Measurements from ENCODE around the gene COPS4. TPM values are rescaled to one million over a fixed set of nuclear protein-coding genes. Genes with fewer than 3 reads are reported as not detected.
A peak's percentile ranks its signal among the peaks of the same experiment; 100 is the strongest.
"Not testable (repeated sequence)": the region's sequence is repeated elsewhere in the genome, so short reads cannot be mapped to it uniquely, and the experiment has no call there.

The COPS4 gene
- total and polyA plus RNA-seq, 11 donors, result 13.0 to 67.2 (median 54.5) TPM

DNA sequence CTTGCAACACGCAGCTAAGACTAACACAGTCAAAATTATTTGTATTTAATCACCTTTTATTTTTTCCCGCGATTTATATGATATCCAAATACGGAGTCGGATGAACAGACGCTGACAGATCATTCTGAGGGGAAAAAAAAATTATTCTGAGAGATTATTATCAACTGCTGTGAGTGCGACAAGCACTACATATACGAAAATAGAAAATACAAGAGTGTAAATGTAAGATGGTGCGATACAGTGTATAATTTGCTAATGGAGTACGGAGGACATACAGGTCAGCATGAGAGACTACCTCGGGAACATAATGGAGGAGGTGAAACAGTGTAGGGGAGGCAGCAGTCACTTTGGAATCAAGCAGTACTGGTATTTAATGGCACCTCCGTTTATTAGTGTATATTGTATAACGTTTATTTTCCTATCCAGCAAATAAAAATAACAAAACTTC lies 21.5 kb upstream of the COPS4 start:
- WGBS, 4 donors, result 5 to 6% (median 5%) methylated on average over 13 of the region's 13 CpGs
- no peaks in the 10 kb centered on the region for H3K27me3 ChIP-seq
- H3K4me1 ChIP-seq, result peaks cover 0 to 39% (median 21%) of the 10 kb centered on the region in 12 donors
- H3K27ac ChIP-seq, result peak overlapping the region; percentile 62 to 95 (median 78)
- no peaks in the 10 kb centered on the region for H3K9me3 ChIP-seq
- ATAC-seq (peak in 2 of 4 donors; percentile 27), DNase-seq (no peak)
- intact Hi-C loops (cut with DNase I), result loop anchor here in 9 of 10 donors (1.0 to 10.0 kb wide), 10 partner anchors 21 to 641 kb away; partner anchors contain the start of genes THAP9 (in 6 of the 9), COPS4 (in 5 of the 9), ENOPH1 (in 1 of the 9) and HNRNPD (in 1 of the 9)
- no peaks in the 10 kb centered on the region for H3K36me3 ChIP-seq
- peak overlapping the region; percentile 26 to 94 (median 71) for H3K4me3 ChIP-seq
- TF ChIP-seq, protein P1, sequence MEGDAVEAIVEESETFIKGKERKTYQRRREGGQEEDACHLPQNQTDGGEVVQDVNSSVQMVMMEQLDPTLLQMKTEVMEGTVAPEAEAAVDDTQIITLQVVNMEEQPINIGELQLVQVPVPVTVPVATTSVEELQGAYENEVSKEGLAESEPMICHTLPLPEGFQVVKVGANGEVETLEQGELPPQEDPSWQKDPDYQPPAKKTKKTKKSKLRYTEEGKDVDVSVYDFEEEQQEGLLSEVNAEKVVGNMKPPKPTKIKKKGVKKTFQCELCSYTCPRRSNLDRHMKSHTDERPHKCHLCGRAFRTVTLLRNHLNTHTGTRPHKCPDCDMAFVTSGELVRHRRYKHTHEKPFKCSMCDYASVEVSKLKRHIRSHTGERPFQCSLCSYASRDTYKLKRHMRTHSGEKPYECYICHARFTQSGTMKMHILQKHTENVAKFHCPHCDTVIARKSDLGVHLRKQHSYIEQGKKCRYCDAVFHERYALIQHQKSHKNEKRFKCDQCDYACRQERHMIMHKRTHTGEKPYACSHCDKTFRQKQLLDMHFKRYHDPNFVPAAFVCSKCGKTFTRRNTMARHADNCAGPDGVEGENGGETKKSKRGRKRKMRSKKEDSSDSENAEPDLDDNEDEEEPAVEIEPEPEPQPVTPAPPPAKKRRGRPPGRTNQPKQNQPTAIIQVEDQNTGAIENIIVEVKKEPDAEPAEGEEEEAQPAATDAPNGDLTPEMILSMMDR (IDR thresholded peaks at IDR 0.05), result no peak
- TF ChIP-seq POLR2A (IDR thresholded peaks at IDR 0.05), result no peak

DNA sequence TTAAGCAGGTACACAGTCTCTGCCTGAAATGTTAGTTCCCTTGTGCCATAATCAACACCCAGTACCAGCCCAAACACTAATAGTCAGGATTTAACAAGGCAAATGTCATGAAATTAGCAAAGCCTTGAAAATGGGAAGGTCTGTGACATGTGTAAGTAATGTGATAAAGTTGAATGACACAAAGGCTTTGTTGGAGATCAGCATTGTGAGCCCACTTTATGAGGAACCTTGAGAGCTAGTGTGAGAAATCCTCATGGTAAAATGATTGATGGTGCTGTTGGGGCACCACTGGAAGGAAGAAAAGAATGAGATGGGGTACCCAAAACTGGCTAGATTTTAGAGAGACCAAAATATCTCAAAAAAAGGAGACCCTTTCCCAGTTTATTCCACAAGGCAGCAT lies 21.1 kb upstream of the COPS4 start:
- TF ChIP-seq POLR2A (IDR thresholded peaks at IDR 0.05), result no peak
- TF ChIP-seq, protein P1 (IDR thresholded peaks at IDR 0.05), result no peak
- intact Hi-C loops (cut with DNase I), result loop anchor here in 9 of 10 donors (1.0 to 10.0 kb wide), 10 partner anchors 20 to 642 kb away; partner anchors contain the start of genes THAP9 (in 6 of the 9), COPS4 (in 5 of the 9), ENOPH1 (in 1 of the 9) and HNRNPD (in 1 of the 9)
- Histone ChIP-seq H3K27ac (peak overlapping the region in 11 of 12 donors; percentile 62 to 95 (median 79)), H3K36me3 (no peaks in the 10 kb centered on the region), H3K4me1 (peaks cover 0 to 36% (median 18%) of the 10 kb centered on the region in 12 donors), H3K9me3 (no peaks in the 10 kb centered on the region), H3K27me3 (no peaks in the 10 kb centered on the region), H3K4me3 (peak overlapping the region in 9 of 12 donors; percentile 40 to 94 (median 72))
- ATAC-seq, result no peak
- no peak for DNase-seq

DNA sequence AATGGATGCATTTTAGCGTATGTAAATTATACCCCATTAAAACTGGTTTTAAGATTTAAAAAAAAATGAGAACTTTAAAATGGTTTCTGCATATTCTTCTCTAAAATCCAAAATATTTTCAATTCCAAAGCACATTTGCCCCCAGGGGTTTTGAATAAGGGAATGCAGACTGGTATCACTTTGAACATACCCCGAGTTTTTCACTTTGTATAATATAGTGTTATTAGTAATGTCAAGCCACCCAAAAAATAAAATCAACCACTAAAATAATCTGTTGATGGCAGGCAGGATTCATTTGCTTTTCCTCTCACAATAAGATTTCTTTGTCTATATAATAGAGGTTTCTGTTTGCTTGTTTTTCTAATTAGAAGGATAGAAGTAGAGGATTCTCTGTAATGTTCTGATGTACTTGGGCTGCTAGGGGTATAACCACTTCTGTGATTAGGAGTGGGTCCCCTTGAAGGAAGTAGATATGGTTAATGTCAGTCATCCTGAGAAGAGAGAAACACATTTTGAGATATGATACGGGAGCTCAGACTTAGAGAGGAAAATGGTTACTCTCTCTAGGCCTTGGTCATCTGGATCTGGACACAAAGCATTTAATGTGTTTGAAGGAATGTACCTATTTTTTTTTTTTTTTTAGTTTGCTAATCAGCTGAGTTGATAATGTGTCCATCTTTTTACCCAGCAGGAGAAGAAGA lies 15.0 kb upstream of the COPS4 start:
- Histone ChIP-seq H3K36me3 (no peaks in the 10 kb centered on the region), H3K27ac (no peak overlapping the region), H3K4me3 (no peak overlapping the region), H3K9me3 (peaks cover 0 to 8% (median under 1%) of the 10 kb centered on the region in 12 donors), H3K4me1 (peaks cover 0 to 7% (median 0%) of the 10 kb centered on the region in 12 donors), H3K27me3 (no peaks in the 10 kb centered on the region)
- TF ChIP-seq, protein P1 (IDR thresholded peaks at IDR 0.05), result no peak
- no peak for TF ChIP-seq POLR2A (IDR thresholded peaks at IDR 0.05)
- no peak for DNase-seq
- 79 to 85% (median 81%) methylated on average over 3 of the region's 3 CpGs for WGBS, 4 donors
- ATAC-seq, result no peak
- intact Hi-C loops (cut with DNase I), result loop anchor here in 3 of 10 donors (2.0 to 10.0 kb wide), 4 partner anchors 13 to 585 kb away; partner anchors contain the start of genes ENOPH1 (in 1 of the 3), HNRNPDL (in 1 of the 3), SEC31A (in 1 of the 3) and THAP9 (in 1 of the 3)

DNA sequence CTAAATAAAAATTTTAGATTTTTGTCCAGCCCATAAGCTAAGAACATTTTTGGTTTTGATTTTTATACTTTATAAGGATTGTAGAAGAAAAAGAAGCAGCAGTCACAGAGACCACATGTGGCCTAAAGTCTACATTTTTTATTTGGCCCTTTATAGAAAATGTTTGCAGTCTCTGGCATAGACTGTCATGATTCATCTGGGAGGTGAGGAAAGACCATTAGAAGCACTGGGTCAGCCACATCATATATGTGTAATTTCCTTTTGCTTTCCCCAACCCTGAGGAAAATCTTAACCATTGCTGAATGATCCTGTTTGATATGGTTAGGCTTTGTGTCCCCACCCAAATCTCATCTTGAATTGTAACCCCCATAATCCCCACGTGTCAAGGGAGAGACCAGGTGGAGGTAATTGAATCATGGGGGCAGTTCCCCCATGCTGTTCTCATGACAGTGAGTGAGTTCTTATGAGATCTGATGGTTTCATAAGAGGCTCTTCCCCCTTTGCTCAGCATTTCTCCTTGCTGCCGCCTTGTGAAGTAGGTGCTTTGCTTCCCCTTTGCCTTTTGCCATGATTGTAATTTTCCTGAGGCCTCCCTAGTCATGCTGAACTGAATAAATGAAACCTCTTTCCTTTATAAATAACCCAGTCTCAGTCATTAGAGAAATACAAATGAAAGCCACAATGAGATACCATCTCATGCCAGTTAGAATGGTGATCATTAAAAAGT lies 12.1 kb upstream of the COPS4 start:
- DNase-seq (no peak), ATAC-seq (no peak)
- TF ChIP-seq POLR2A (IDR thresholded peaks at IDR 0.05), result no peak
- TF ChIP-seq, protein P1 (IDR thresholded peaks at IDR 0.05), result no peak
- H3K4me3 ChIP-seq, result no peak overlapping the region
- peaks cover 0 to 7% (median 0%) of the 10 kb centered on the region in 12 donors for H3K4me1 ChIP-seq
- no peaks in the 10 kb centered on the region for H3K27me3 ChIP-seq
- WGBS, 4 donors, result 82 to 91% (median 86%) methylated on average over 2 of the region's 2 CpGs
- no peaks in the 10 kb centered on the region for H3K36me3 ChIP-seq
- intact Hi-C loops (cut with DNase I), result no loop called here
- H3K9me3 ChIP-seq, result peaks cover 0 to 17% (median 3%) of the 10 kb centered on the region in 12 donors
- H3K27ac ChIP-seq, result peak overlapping the region in 1 of 12 donors; percentile 27

DNA sequence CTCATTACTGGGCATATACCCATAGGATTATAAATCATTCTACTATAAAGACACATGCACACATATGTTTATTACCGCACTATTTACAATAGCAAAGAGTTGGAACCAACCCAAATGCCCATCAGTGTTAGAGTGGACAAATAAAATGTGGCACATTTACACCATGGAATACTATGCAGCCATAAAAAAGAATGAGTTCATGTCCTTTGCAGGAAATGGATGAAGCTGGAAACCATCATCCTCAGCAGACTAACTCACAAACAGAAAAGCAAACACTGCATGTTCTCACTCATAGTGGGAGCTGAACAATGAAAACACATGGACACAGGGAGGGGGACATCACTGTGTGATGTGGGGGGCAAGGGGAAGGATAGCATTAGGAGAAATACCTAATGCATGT lies 11.4 kb upstream of the COPS4 start:
- H3K36me3 ChIP-seq; H3K4me1 ChIP-seq; H3K4me3 ChIP-seq; H3K27ac ChIP-seq; DNase-seq; H3K27me3 ChIP-seq; ATAC-seq; intact Hi-C loops (cut with DNase I): not testable (repeated sequence)
- 93 to 98% (median 96%) methylated on average over 1 of the region's 1 CpG for WGBS, 4 donors
- H3K9me3 ChIP-seq, result peaks cover 0 to 17% (median 3%) of the 10 kb centered on the region in 12 donors

Data from heart left ventricle (tissue), 16 donors.